ENCODE results near the gene CMIP. TPM values are rescaled to one million over a fixed set of nuclear protein-coding genes. Genes with fewer than 3 reads are reported as not detected.

The CMIP gene
- polyA plus RNA-seq, 1 of the 3 experiments (the other 2 are of a cell fraction), result 5.4 TPM

DNA sequence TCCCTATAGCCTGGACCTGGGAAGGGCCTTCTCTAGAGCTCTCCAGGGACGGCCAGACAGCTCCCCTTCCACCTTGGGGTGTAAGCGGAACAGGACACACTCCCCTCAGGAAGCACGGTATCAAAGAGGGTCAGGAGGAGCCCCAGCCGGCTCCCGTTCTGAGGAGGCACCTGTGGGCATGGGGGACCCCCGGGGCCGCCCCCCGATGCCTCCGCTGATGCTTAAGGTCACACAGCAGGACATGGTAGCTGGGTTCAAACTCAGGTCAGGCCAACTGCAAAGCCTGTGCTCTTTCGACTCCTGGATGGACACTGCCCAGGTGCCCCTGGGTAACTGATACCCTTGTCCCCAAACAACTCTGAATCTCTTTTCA lies 49.8 kb downstream of the CMIP start:
- Histone ChIP-seq H3K9ac (no peak overlapping the region), H3K4me2 (no peak overlapping the region; the same call in 1 of the 2 replicates), H3K27ac (ENCODE audit: low read depth in 2 of 2, low read length in 1 of 2) (peak overlapping the region; percentile 22 to 36), H3K9me3 (no peaks in the 10 kb centered on the region), H3F3A (replicated peaks; ENCODE audit: insufficient read depth) (peaks cover 3% of the 10 kb centered on the region), H3K27me3 (ENCODE audit: insufficient read depth) (no peaks in the 10 kb centered on the region), H3K4me1 (ENCODE audit: control insufficient read depth in 1 of 2, insufficient read depth in 2 of 2, low read depth in 1 of 2, low read length in 1 of 2) (peaks cover 9 to 51% of the 10 kb centered on the region in 2 experiments), H3K79me2 (ENCODE audit: insufficient read depth) (peaks cover 12% of the 10 kb centered on the region; the same call in 1 of the 2 replicates), H3K36me3 (replicated peaks in 1 of 2; ENCODE audit: control insufficient read depth in 1 of 2, insufficient read depth in 2 of 2, low read length in 1 of 2) (peaks cover 0 to 3% of the 10 kb centered on the region in 2 experiments), H4K20me1 (ENCODE audit: insufficient read depth) (peaks cover 27% of the 10 kb centered on the region; the same call in 1 of the 2 replicates), H3K4me3 (ENCODE audit: low read depth in 2 of 2, low read length in 1 of 2) (no peak overlapping the region), H2AFZ (ENCODE audit: low read depth) (no peak overlapping the region), H3K9me2 (no peaks in the 10 kb centered on the region)
- TF ChIP-seq CHD2 (IDR thresholded peaks at IDR 0.05; ENCODE audit: low read length, partially characterized antibody), result no peak
- no peak for TF ChIP-seq GABPA (IDR thresholded peaks at IDR 0.05; ENCODE audit: low read depth)
- TF ChIP-seq RCOR1 (IDR thresholded peaks at IDR 0.05; ENCODE audit: low read length), result no peak
- no peak for TF ChIP-seq NRF1 (IDR thresholded peaks at IDR 0.05; ENCODE audit: low read depth, low read length)
- TF ChIP-seq MXI1 (IDR thresholded peaks at IDR 0.05; ENCODE audit: low read depth, low read length), result no peak
- TF ChIP-seq, protein P1, sequence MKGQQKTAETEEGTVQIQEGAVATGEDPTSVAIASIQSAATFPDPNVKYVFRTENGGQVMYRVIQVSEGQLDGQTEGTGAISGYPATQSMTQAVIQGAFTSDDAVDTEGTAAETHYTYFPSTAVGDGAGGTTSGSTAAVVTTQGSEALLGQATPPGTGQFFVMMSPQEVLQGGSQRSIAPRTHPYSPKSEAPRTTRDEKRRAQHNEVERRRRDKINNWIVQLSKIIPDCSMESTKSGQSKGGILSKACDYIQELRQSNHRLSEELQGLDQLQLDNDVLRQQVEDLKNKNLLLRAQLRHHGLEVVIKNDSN (IDR thresholded peaks at IDR 0.05; ENCODE audit: borderline replicate concordance, low read depth), result no peak
- TF ChIP-seq POLR2AphosphoS5 (IDR thresholded peaks at IDR 0.05; ENCODE audit: low read depth, low read length), result no peak
- TF ChIP-seq, protein P2, sequence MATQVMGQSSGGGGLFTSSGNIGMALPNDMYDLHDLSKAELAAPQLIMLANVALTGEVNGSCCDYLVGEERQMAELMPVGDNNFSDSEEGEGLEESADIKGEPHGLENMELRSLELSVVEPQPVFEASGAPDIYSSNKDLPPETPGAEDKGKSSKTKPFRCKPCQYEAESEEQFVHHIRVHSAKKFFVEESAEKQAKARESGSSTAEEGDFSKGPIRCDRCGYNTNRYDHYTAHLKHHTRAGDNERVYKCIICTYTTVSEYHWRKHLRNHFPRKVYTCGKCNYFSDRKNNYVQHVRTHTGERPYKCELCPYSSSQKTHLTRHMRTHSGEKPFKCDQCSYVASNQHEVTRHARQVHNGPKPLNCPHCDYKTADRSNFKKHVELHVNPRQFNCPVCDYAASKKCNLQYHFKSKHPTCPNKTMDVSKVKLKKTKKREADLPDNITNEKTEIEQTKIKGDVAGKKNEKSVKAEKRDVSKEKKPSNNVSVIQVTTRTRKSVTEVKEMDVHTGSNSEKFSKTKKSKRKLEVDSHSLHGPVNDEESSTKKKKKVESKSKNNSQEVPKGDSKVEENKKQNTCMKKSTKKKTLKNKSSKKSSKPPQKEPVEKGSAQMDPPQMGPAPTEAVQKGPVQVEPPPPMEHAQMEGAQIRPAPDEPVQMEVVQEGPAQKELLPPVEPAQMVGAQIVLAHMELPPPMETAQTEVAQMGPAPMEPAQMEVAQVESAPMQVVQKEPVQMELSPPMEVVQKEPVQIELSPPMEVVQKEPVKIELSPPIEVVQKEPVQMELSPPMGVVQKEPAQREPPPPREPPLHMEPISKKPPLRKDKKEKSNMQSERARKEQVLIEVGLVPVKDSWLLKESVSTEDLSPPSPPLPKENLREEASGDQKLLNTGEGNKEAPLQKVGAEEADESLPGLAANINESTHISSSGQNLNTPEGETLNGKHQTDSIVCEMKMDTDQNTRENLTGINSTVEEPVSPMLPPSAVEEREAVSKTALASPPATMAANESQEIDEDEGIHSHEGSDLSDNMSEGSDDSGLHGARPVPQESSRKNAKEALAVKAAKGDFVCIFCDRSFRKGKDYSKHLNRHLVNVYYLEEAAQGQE (IDR thresholded peaks at IDR 0.05; ENCODE audit: low read depth, low read length), result no peak
- no peak for TF ChIP-seq RFX5 (IDR thresholded peaks at IDR 0.05; ENCODE audit: low read length)
- TF ChIP-seq RAD21 (IDR thresholded peaks at IDR 0.05; ENCODE audit: low read length), result no peak
- no peak for TF ChIP-seq FOXJ3 (CRISPR knock-in tag; IDR thresholded peaks at IDR 0.05)
- TF ChIP-seq, protein P3, sequence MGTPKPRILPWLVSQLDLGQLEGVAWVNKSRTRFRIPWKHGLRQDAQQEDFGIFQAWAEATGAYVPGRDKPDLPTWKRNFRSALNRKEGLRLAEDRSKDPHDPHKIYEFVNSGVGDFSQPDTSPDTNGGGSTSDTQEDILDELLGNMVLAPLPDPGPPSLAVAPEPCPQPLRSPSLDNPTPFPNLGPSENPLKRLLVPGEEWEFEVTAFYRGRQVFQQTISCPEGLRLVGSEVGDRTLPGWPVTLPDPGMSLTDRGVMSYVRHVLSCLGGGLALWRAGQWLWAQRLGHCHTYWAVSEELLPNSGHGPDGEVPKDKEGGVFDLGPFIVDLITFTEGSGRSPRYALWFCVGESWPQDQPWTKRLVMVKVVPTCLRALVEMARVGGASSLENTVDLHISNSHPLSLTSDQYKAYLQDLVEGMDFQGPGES (IDR thresholded peaks at IDR 0.05; ENCODE audit: low read depth, low read length), result no peak
- no peak for TF ChIP-seq SIN3A (IDR thresholded peaks at IDR 0.05; ENCODE audit: borderline replicate concordance, low read depth, low read length)
- no peak for TF ChIP-seq RXRA (IDR thresholded peaks at IDR 0.05; ENCODE audit: borderline replicate concordance, low read depth)
- TF ChIP-seq ELF1 (IDR thresholded peaks at IDR 0.05), result no peak
- no peak for TF ChIP-seq FOSL2 (IDR thresholded peaks at IDR 0.05; ENCODE audit: borderline replicate concordance, low read depth)
- no peak for TF ChIP-seq FOXM1 (IDR thresholded peaks at IDR 0.05; ENCODE audit: low read depth)
- no peak for TF ChIP-seq JUND (IDR thresholded peaks at IDR 0.05)
- TF ChIP-seq EZH2phosphoT487 (IDR thresholded peaks at IDR 0.05; ENCODE audit: borderline replicate concordance, low read depth), result no peak
- ChIA-PET POLR2A (no interaction called here), CTCF (interaction anchor here (1.4 to 2.1 kb wide), 3 partner anchors 12 to 91 kb away, joined by 3 to 9 read pairs (median 4); no protein-coding TSS in a partner anchor)
- peak; percentile 4 for DNase-seq
- WGBS (ENCODE audit: low lambda C conversion rate), result 92% methylated on average over 2 of the region's 10 CpGs

Measured in SK-N-SH (cell line).